Activated CD8-positive, alpha-beta memory T cell treated with anti-CD3 and anti-CD28 coated beads for 48 hours (primary cell): ENCODE results near the gene GMEB2.
A peak's percentile ranks its signal among the peaks of the same experiment; 100 is the strongest.

ENCODE experiments used
- DNase-seq, 3 experiments: peaks; one replicate each; pipeline ENCODE4 v3.0.0-alpha.2; 2020; ENCODE audit warnings: low read depth in 2 of 3, low spot score in 2 of 3

Gene GMEB2

DNA sequence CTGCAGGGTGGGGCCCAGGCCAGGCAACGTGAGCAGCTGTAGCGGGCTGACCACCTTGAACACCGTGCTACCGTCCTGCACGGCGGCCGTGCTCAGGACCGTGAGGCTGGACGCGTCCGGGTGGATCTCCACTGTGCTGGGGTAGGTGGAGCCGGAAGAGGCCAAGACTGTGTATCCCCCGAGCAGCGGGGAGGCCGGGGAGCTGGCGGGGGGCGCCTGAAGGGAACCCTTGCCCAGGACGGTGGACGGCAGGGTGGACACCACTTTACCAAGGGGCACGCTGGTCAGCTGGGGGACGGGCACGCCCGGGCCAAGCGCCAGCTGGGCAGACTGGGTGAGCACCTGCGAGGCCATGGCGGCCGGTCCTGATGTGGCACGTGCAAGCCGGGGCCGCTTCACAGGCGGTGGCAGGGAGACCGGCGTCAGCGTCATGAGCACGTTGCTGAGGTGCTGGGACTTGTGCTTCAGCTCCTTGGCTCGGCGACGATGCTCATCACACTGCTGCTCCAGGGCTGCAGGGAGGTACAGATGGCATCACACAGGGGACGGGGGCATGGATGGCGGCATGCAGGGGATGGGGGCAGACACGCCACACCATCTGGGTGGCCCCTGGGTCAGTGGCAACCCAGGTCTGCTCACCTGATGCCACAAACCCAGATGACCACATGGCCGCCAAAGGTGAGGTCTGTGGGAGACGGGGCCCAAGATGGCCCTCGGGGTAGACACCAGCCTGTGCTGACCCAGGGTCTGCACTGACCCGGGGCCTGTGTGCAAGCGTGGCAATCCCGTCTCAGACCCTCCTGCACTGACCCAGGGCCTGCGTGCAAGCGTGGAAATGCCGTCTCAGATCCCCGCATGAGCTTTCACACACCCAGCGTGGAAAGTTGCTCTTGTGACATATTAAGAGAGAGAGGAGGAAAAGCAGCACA lies 36.4 kb downstream of the GMEB2 start:
- DNase-seq: no peak

DNA sequence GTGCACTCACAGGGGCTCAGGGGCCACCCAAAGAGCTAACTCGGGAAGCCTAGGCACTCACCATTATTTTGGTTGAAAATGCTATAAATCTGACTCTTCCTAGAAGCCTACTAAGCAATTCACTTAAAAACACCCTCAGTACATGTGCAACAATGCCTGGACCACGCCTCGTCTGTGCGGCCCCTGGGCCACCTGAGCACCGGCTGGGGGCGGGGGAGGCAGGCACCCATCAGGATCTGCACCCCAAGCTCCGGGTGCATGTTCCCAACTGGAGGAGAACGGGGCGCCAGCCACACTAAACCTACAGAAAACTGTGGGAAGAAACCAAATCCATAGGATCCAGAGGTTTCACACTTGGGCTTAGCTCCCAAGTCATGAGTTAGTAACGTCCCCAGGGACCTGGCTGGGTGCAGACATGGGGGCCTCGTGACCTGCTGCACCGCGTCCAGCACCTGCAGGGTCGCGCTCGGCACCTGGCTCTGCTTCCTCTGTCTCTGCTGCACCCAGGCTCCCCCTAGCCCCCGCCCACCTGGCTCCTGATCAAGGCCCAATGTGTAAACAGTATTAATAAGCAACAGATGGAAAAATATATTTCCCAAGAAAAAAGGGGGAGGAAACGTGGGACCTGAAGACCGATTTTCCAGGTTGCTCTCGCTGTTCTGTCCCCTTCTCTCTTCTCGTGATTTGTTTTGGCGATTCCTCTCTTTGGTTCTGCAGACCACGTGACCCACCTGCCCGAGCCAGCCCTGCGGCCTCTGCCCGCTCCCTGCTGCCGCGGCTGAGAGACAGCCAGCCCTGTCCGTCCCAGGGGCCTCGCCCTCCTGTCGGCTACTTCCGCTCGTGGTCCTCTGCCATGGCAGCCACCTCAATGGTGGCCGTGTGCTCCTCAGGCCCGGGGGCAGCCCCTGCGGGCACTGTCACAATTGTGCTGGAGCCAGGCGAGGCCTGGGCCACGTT lies 37.4 kb downstream of the GMEB2 start:
- no peak for DNase-seq

DNA sequence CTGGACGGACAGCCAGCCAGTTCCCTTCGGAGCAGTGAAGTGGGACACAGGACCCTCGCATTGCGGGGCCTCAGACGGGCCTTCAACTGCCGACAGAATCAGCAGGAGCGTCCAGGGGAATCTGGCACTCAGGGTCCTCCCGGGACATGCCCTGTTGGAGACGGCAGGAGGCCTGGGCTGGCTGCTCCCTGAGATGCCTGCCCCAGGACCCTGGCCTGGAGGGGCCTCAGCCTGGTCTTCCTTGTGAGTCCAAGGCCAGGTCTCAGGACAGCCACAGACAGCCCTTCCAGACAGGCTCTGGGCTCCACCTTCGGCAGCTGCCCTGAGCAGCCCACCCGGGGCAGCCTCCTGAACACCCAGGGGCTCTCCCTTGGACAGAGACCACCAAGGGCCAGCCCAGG lies 38.3 kb downstream of the GMEB2 start:
- no peak for DNase-seq

DNA sequence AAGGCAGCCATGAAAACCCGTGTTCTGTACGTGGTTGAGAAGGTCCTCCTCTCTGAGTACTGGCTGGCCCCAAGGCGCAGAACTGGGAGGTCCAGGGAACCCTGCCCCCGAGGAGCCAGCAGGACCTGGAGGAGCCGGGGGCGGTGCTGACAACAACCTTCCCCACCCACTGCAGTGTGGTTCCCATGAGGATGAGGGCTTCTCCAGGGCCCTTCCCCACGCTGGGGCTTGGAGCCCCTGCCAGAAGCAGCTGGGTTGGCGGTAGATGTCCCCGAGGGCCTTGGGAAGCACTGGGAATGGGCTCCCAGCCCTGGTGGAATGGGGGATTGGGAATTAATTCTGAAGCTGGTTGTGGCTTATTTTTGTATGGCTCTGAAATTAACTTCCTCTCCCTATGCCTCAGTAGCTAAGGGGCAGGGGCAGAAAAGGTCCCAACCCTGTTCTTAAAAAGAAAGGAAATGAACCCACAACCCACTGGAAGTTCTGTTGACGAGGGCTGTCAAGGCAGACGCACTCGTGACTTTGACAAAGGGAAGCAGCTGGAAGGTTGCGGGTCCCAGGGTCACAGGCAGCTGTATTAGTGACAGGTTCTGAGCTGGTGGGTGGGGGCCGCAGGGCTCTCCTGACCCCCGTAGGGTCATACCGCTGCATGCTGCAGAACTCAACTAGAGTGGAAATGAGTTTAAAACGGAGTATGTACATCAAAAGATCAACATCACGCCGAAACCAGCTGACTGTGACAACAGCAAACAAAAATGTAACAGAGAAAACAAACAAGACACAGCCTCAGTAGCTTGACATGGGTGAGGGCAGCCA lies 38.9 kb downstream of the GMEB2 start:
- DNase-seq: no peak

DNA sequence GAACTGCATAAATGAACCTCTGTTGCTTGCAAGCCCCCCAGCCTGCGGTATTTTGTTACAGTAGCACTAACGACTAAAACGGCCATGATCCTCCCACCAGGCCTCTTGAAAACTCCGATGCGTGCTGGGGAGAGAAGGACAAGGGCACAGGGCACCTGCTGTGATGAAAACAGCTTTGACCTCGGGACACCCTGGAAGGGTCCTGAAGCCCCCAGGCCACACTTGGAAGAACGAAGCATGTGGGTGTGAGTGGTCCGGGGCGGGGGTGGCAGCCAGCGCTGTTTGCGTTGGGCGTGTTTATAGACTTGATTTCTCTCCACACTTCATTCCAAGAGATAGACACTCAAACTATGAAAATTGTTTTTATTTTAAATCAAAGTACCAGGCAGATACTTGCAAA lies 39.6 kb downstream of the GMEB2 start:
- no peak for DNase-seq

DNA sequence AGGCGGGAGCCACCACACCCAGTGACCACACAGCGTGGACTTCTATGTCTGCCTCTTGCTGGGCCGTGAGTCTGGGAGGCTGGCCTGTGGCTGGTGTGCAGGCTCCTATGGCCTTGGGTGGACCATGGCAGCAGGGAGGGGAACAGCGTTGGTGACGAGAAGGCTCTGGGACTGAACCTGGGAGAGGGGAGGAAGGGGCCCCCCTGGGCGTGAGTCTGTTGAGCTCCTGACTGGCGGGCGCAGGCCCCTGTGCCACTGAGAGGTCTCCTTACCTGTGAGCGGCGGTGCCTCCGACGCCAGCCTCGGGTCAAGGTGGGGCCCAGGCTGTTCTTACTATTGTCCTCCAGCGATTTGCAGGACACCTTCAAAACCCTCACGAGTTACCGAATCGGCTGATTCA lies 40.1 kb downstream of the GMEB2 start:
- no peak for DNase-seq

DNA sequence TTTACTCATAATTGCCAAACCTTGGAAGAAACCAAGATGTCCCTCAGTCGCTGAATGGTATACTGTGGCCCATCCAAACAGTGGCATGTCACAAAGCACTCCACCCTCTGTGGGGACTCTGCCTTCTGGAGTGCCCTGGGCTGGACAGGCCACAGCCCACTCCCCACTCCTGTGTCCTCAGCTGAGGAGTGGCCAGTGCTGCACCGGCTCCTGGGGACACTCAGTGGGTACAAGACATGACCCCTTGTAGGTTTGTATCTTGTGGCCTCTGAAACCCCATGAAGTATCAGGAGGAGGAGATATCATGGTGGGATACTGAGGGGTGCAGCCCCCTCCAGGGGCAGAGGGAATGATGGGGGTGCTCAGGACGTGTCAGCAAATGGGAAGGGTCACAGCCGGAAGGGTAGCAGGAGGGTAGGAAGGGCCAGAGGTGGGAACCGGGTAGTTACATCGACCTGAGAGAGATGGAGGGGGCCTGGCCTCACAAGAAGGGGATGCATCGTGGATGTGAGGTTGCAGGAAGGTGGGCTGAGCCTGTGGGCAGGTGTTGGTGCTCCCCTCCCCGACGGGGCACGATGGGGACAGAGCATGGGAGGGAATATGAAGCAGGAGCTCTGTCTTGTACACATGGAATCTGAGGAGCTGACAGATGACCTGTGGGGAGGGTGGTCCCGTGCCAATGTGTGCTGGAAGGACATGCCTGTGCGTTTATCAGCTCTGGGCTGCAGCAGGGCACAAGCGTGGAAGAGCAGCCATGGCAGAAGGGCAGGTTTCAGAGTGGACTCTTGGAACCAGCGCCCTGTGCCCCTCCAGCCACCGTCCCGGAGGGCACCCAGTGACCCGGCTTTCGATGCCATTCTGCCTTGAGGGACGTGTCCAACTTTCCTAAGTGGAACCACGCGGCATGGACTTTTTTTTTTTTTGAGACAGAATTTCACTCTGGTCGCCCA lies 41.0 kb downstream of the GMEB2 start:
- no peak for DNase-seq

DNA sequence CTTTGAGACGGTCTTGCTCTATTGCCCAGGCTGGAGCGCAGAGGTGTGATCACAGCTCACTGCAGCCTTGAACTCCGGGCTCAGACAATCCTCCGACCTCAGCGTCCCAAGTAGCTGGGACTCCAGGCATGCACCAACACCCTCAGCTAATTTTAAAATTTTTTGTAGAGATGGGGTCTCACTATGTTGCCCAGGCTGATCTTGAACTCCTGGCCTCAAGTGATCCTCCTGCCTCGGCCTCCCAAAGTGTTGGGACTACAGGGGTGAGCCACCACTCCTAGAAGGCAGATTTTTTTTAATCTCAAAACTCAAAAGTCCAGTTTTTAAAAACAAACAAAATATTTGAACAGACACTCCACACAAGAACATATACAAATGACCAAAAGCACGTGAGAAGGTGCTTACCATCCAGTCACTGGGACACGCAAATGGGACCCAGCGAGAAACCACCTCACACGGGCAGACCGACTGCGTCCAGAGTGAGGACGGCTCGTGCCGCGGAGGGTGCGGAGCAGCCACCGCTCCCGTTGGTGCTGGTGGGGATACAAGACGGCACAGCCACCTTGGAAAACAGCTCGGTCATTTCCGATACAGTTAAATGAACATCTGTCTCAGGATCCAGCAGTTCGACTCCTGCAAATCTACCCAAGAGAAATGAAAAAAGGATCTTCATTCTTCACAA lies 44.4 kb downstream of the GMEB2 start:
- no peak for DNase-seq

DNA sequence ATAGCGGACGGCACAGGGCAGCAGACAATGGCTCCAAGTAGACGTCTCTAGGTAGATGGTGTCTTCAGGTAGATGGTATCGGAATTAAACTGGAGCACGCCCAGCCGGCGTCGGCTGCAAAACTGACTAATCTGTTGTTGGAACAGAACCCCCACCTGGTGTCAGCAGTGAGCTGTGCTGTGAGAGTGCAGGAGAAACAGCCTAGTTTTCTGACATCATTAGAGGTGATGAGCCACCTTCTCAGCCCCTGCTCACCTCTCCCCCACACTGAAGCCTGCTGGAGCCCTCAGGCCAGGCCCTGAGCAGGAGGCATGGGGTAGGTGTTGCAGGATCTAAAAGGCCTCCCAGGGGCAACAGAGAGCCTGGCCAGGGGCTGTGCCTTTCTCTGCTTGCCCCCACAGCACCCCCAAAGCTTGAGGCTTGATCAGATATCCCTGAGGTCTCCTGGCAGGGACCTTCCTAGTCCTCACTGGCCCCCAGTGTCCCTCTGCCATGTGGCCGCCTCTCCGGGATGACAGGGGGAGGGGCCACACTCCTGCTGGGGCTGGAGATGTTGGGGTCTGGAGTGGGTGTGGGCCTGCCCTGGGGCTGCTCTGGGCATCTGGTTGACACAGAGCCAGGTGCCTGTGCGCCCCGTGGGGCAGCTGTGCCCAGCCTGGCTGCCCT lies 46.0 kb downstream of the GMEB2 start:
- DNase-seq: peak in 1 of 3 experiments; percentile 37

DNA sequence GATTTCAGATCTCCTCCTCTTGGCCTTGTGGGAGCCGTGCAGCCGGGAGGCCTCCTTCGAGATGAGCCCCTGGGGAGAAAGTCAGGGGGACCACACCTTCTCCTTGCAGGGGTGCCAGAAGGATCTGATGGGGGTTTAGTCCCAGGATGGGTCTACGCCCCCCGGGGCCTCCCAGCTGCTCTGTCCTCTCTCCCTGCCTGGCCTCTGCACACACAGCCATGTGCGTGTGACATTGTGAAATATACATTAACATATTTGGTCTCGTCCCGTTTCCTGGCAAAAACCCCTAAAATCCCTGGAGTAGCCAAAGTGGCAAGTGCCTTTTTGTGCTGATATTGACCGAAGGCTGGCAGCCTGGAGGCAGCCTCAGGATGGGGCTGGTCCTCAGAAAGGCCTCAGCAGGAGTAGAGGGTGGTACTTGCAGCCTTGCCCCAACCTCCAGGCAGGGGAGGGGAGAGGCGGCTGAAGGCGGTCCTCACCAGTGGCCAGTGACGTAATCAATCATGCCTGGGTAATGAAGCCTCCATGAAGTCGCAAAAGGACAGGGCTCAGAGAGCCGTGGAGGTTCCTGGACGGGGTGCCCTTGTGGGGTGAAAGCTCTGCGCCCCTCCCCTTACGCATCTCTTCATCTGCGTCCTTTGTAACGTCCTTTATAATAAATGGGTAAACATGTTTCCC lies 47.7 kb downstream of the GMEB2 start:
- no peak for DNase-seq

DNA sequence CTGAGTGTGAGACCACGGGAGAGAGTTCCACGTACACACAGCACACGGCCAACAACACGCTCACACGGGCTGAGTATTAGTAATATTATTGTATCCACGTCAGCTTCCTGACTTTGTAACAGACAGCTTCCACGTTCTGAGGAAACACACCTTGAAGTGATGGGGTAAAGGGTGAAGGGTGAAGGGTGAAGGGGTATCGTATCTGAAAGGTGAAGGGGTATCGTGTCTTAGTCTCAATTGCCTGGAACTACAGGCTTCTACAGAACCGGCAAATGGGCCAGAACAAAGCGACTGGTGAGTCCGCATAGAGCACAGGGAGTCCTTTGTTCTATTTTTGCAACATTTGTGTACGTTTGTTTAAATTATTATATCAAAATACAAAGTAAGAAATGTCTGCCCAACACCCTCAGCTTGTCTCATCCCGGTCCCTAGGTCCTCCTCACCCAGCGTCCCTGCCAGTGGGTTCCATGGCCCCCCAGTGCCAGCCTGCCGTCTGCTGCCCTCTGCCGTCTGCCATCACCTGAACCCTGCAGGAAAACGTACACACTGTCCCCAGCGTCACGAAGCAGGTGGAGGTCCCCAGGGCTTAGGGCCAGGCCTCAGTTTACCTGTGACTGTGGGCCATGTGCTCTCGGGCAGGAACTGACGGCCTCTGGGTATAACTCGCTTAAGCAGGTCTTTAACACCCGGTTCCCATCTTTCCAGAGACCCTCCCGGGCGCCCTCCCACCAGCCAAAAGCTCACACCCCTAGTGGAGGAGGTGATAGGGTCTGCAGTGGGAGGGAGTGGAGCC lies 48.5 kb downstream of the GMEB2 start:
- no peak for DNase-seq

DNA sequence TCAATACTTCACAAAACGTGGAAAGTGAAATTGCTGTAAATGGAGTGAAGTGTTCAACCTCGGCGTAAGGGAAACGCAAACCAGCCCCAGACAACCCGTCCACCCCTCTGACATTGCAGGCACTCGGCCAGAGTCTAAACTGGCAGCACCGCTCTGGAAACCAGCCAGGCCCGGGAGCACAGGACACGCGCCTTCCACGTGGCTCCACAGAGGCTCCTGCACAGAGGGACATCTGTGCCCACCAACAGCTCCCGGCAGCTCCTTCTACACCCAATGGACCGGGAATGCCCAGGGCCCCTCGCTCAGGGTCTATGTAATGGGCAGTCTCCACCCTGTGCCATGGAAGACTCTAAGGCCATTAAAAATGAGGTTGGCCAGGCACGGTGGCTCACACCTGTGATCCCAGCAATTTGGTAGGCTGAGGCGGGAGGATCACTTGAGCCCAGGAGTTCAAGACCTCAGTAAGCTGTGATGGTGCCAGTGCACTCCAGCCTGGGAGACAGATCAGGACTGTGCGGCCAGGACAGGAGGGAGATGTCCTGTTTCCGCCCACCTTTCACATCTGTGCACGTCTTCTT lies 49.5 kb downstream of the GMEB2 start:
- no peak for DNase-seq

DNA sequence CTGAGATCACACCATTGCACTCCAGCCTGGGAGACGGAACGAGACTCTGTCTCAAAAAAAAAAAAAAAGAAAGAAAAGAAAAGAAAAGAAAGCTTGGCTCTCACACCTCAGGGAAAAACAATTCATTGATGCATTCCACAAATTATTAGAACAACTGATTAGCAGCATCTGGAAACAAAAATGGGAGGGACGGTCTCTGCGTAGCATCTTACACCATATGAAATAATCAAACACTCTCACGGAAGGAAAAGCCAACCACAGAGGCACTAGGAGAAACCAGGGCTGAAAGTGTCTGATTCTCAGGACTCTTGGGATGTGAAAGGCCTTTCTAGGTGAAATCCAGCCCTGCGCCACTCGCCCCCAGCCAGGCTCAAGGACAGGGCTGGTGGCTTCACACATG lies 50.6 kb downstream of the GMEB2 start:
- no peak for DNase-seq

DNA sequence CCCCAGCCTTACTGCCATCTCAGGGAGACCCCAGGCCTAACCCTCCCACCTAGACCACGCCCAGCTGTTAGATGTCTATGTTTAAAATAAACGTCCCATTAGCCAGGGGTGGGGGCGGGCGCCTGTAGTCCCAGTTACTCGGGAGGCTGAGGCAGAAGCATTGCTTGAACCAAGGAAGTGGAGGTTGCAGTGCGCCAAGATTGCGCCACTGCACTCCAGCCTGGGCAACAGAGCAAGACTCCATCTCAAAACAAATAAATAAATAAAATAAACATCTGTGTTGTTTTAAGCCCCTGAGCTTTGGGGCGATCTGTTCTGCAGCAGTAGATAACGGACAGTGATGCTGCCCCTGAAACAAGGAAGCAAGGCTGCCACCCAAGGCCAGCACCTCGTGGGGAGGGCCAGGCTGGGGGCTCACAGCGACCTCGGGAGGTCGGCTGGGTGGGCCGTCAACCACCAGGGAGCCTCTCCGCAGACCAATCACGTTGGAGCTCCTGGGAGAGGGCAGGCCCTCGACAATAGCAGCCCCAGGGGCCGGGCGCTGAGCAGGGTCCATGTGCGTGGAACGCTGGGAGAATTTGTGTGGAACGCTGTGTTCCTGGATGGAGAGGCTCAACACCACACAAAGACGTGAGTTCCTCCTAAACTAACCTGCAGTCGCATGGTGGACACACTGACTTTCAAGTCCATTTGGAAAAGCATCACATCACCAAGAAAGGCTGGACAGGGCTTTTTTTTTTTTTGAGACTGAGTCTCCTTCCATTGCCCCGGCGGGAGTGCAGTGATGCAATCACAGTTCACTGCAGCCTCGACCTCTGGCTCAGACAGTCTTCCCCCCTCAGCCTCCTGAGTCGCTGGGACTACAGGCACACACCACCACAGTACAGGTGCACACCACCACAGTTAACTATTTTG lies 51.8 kb downstream of the GMEB2 start:
- no peak for DNase-seq

DNA sequence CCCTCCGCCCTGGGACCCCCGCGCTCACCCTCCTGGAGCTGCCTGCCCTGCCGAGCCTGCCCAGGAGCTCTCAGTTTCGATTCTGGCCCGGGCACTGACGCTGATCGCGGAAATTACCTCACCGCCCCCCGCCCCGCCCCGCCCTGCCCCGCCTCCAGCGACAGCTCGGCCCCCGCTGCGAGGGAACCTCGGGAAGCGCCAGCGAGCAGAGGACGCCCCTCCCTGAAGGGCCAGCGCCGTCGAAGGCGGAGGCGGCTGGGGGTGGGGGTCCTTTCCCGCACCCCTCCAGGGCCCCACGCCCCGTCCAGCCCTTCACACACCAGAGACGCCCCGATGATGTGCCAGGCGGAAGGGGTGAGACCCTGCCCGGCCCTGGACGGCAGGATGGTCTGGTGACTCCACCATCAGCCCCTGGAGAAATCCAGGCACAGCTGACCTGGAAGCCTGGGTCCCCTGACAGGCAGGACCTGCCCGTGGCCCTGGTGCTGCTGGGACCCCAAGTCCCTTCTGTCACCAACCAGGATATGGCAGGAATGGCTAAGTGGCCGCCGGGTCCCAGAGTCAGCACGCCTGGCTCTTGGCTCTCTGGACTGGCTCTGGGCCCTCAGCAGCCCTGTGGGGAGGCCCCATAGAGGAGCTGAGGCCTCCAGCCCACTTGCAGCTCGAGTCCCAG lies 52.6 kb downstream of the GMEB2 start, which contains the start of gene HELZ2:
HELZ2 (minus strand) TSS at position 84 of the 673 bp plus-strand sequence. CDS start 1,854 bp downstream, outside the sequence.
- DNase-seq: peak in 1 of 3 experiments; percentile 18
